HEK293 (cell line): ENCODE measurements around the gene ITGAL.

Source experiments
- ATF2 ChIP-seq: fragments of 450-650 bp; formaldehyde crosslinking; IDR thresholded peaks from 2 replicates; pipeline ENCODE4 v1.5.1; 2016; ENCODE audit warnings: missing biosample characterization, missing genetic modification characterization, low read depth
- KLF17 ChIP-seq: fragments of 450-650 bp; formaldehyde crosslinking; IDR thresholded peaks from 2 replicates; pipeline ENCODE4 v1.5.1; 2016; ENCODE audit warnings: missing biosample characterization, missing genetic modification characterization
- PRDM6 ChIP-seq: fragments of 450-650 bp; formaldehyde crosslinking; IDR thresholded peaks from 2 replicates; pipeline ENCODE4 v1.5.1; 2017; ENCODE audit warnings: missing biosample characterization, missing genetic modification characterization
- REST ChIP-seq: fragments of 450-650 bp; formaldehyde crosslinking; IDR thresholded peaks from 2 replicates; pipeline ENCODE4 v1.5.1; 2016; ENCODE audit warnings: missing biosample characterization, missing genetic modification characterization
- SCRT1 ChIP-seq: fragments of 450-650 bp; formaldehyde crosslinking; IDR thresholded peaks from 2 replicates; pipeline ENCODE4 v1.5.1; 2016; ENCODE audit warnings: missing biosample characterization, missing genetic modification characterization, borderline replicate concordance
- TCF7L2 ChIP-seq: IDR thresholded peaks from 2 replicates; pipeline ENCODE4 v1.6.1; 2011; ENCODE audit warnings: low read depth, mild to moderate bottlenecking, inconsistent platforms, low read length, moderate library complexity, borderline replicate concordance
- TRIM28 ChIP-seq: IDR thresholded peaks from 2 replicates; pipeline ENCODE4 v1.6.1; 2011; ENCODE audit warnings: low read length, control low read depth, borderline replicate concordance
- ZBTB6 ChIP-seq: fragments of 450-650 bp; formaldehyde crosslinking; IDR thresholded peaks from 2 replicates; pipeline ENCODE4 v1.5.1; 2017; ENCODE audit warnings: missing biosample characterization, missing genetic modification characterization
- ZFHX2 ChIP-seq: fragments of 450-650 bp; formaldehyde crosslinking; conservative IDR thresholded peaks from 2 replicates; pipeline ENCODE4 v1.5.1; 2016; ENCODE audit warnings: missing biosample characterization, missing genetic modification characterization
- ZNF138 ChIP-seq: fragments of 450-650 bp; formaldehyde crosslinking; IDR thresholded peaks from 2 replicates; pipeline ENCODE4 v1.5.1; 2016; ENCODE audit warnings: missing biosample characterization, missing genetic modification characterization, borderline replicate concordance
- ZNF146 ChIP-seq: fragments of 450-650 bp; formaldehyde crosslinking; IDR thresholded peaks from 2 replicates; pipeline ENCODE4 v1.5.1; 2016; ENCODE audit warnings: missing biosample characterization, missing genetic modification characterization
- ZNF169 ChIP-seq: fragments of 450-650 bp; formaldehyde crosslinking; IDR thresholded peaks from 2 replicates; pipeline ENCODE4 v1.5.1; 2016; ENCODE audit warnings: missing biosample characterization, missing genetic modification characterization
- ZNF24 ChIP-seq: fragments of 450-650 bp; formaldehyde crosslinking; IDR thresholded peaks from 2 replicates; pipeline ENCODE4 v1.5.1; 2016; ENCODE audit warnings: missing biosample characterization, missing genetic modification characterization
- ZNF324 ChIP-seq: fragments of 450-650 bp; formaldehyde crosslinking; IDR thresholded peaks from 2 replicates; pipeline ENCODE4 v1.5.1; 2016; ENCODE audit warnings: missing biosample characterization, missing genetic modification characterization
- ZNF354C ChIP-seq: fragments of 450-650 bp; formaldehyde crosslinking; IDR thresholded peaks from 2 replicates; pipeline ENCODE4 v1.5.1; 2016; ENCODE audit warnings: missing biosample characterization, missing genetic modification characterization, low read depth, borderline replicate concordance
- ZNF362 ChIP-seq: fragments of 450-650 bp; formaldehyde crosslinking; IDR thresholded peaks from 2 replicates; pipeline ENCODE4 v1.5.1; 2016; ENCODE audit warnings: missing biosample characterization, missing genetic modification characterization
- ZNF416 ChIP-seq: fragments of 450-650 bp; formaldehyde crosslinking; IDR thresholded peaks from 2 replicates; pipeline ENCODE4 v1.5.1; 2016; ENCODE audit warnings: missing biosample characterization, missing genetic modification characterization
- ZNF433 ChIP-seq: fragments of 450-650 bp; formaldehyde crosslinking; IDR thresholded peaks from 2 replicates; pipeline ENCODE4 v1.5.1; 2016; ENCODE audit warnings: missing biosample characterization, missing genetic modification characterization, low read depth
- ZNF510 ChIP-seq: fragments of 450-650 bp; formaldehyde crosslinking; IDR thresholded peaks from 2 replicates; pipeline ENCODE4 v1.5.1; 2018; ENCODE audit warnings: mild to moderate bottlenecking, missing genetic modification characterization, missing biosample characterization; ENCODE audit not compliant: insufficient replicate concordance
- ZNF560 ChIP-seq: fragments of 450-650 bp; formaldehyde crosslinking; IDR thresholded peaks from 2 replicates; pipeline ENCODE4 v1.5.1; 2017; ENCODE audit warnings: missing biosample characterization, missing genetic modification characterization, borderline replicate concordance
- ZNF561 ChIP-seq: fragments of 450-650 bp; IDR thresholded peaks from 2 replicates; pipeline ENCODE4 v1.5.1; 2018; ENCODE audit warnings: missing biosample characterization, missing genetic modification characterization, borderline replicate concordance
- ZNF785 ChIP-seq: fragments of 450-650 bp; formaldehyde crosslinking; IDR thresholded peaks from 2 replicates; pipeline ENCODE4 v1.5.1; 2016; ENCODE audit warnings: missing biosample characterization, missing genetic modification characterization
- ZNF830 ChIP-seq: fragments of 450-650 bp; IDR thresholded peaks from 2 replicates; pipeline ENCODE4 v1.5.0; 2018; ENCODE audit warnings: missing biosample characterization, missing genetic modification characterization, low read depth, mild to moderate bottlenecking, moderate library complexity
- ZNF837 ChIP-seq: fragments of 450-650 bp; formaldehyde crosslinking; IDR thresholded peaks from 2 replicates; pipeline ENCODE4 v1.5.1; 2016; ENCODE audit warnings: missing biosample characterization, missing genetic modification characterization
- ZSCAN30 ChIP-seq: fragments of 450-650 bp; IDR thresholded peaks from 2 replicates; pipeline ENCODE4 v1.5.1; 2018; ENCODE audit warnings: missing biosample characterization, mild to moderate bottlenecking, missing genetic modification characterization, moderate library complexity

ITGAL gene

GRCh38 chr16:30558789-30559377 is 86.3 kb downstream of the ITGAL start (continued):
- TF ChIP-seq ZNF510 (no peak), ZNF169 (tag by site-specific recombination) (peak; percentile 67; the same call in 1 of the 2 replicates), ZNF561 (tag by site-specific recombination) (no peak), TCF7L2 (no peak), ZNF785 (tag by site-specific recombination) (peak; percentile 82; the same call in 1 of the 2 replicates), ATF2 (no peak), REST (tag by site-specific recombination) (no peak), ZNF362 (no peak), TRIM28 (0 out of 2 replicates have a peak, but pooled peaks have one; percentile 8), ZNF146 (tag by site-specific recombination) (0 out of 2 replicates have a peak, but pooled peaks have one; percentile 15), ZSCAN30 (no peak), ZNF24 (peak; percentile 15; the same call in 1 of the 2 replicates), ZFHX2 (no peak), KLF17 (no peak), ZNF560 (0 out of 2 replicates have a peak, but pooled peaks have one; percentile 3), SCRT1 (no peak), ZBTB6 (tag by site-specific recombination) (no peak), ZNF138 (tag by site-specific recombination) (no peak), ZNF324 (tag by site-specific recombination) (no peak), ZNF830 (tag by site-specific recombination) (no peak), ZNF354C (tag by site-specific recombination) (no peak), ZNF433 (tag by site-specific recombination) (no peak), ZNF837 (tag by site-specific recombination) (no peak), ZNF416 (tag by site-specific recombination) (0 out of 2 replicates have a peak, but pooled peaks have one; percentile 24), PRDM6 (tag by site-specific recombination) (no peak)
